ENCODE measurements around the gene PEX10. TPM values are rescaled to one million over a fixed set of nuclear protein-coding genes. Genes with fewer than 3 reads are reported as not detected.

The PEX10 gene
- total RNA-seq, 1 donor: 28.9 TPM

GRCh38 chr1:2417833-2418225 lies 5.5 kb upstream of the PEX10 start:
- DNase-seq (ENCODE audit: low read depth): no peak
- no peak overlapping the region for H3K4me3 ChIP-seq (ENCODE audit: low read depth, low read length)
- no peak for TF ChIP-seq CTCF (IDR thresholded peaks at IDR 0.05; ENCODE audit: insufficient read depth, low read depth, low read length)

- TF ChIP-seq CTCF (IDR thresholded peaks at IDR 0.05; ENCODE audit: insufficient read depth, low read depth, low read length): no peak
- DNase-seq (ENCODE audit: low read depth): no peak
- no peak overlapping the region for H3K4me3 ChIP-seq (ENCODE audit: low read depth, low read length)
Observed at GRCh38 chr1:2417083-2417832, 4.9 kb upstream of the PEX10 start.

- H3K4me3 ChIP-seq (ENCODE audit: low read depth, low read length): no peak overlapping the region
- no peak for TF ChIP-seq CTCF (IDR thresholded peaks at IDR 0.05; ENCODE audit: insufficient read depth, low read depth, low read length)
- no peak for DNase-seq (ENCODE audit: low read depth)
Observed at GRCh38 chr1:2416403-2416802, 4.0 kb upstream of the PEX10 start.

- no peak for TF ChIP-seq CTCF (IDR thresholded peaks at IDR 0.05; ENCODE audit: insufficient read depth, low read depth, low read length)
- no peak overlapping the region for H3K4me3 ChIP-seq (ENCODE audit: low read depth, low read length)
- DNase-seq (ENCODE audit: low read depth): no peak
Observed at GRCh38 chr1:2415801-2416208, 3.4 kb upstream of the PEX10 start.

- no peak for DNase-seq (ENCODE audit: low read depth)
- no peak for TF ChIP-seq CTCF (IDR thresholded peaks at IDR 0.05; ENCODE audit: insufficient read depth, low read depth, low read length)
- H3K4me3 ChIP-seq (ENCODE audit: low read depth, low read length): no peak overlapping the region
Observed at GRCh38 chr1:2415337-2415736, 3.0 kb upstream of the PEX10 start.

GRCh38 chr1:2414297-2414958 lies 2.1 kb upstream of the PEX10 start:
- DNase-seq (ENCODE audit: low read depth): peak; percentile 63
- peak; percentile 88 for TF ChIP-seq CTCF (IDR thresholded peaks at IDR 0.05; ENCODE audit: insufficient read depth, low read depth, low read length)
- H3K4me3 ChIP-seq (ENCODE audit: low read depth, low read length): no peak overlapping the region
